Activated naive CD4-positive, alpha-beta T cell treated with anti-CD3 and anti-CD28 coated beads for 36 hours (primary cell): ENCODE measurements around the gene KIF18A. TPM values are rescaled to one million over a fixed set of nuclear protein-coding genes. Genes with fewer than 3 reads are reported as not detected.

ENCODE experiments used
- CTCF ChIA-PET: fragments of 350-600 bp; sonication (Branson Sonifier 250); formaldehyde crosslinking; loops from one replicate; lab custom pipeline; 2021; ENCODE audit warnings: antibody characterized with exemption; lab: Charles Lee
- DNase-seq: peaks from one replicate; pipeline ENCODE4 v3.0.0-alpha.2; 2020
- H3K27ac Mint-ChIP-seq: one replicate; pipeline ENCODE4 v1.8.0; 2021; ENCODE audit warnings: mild to moderate bottlenecking, mixed read lengths
- H3K27me3 Mint-ChIP-seq: one replicate; pipeline ENCODE4 v1.8.0; 2021; ENCODE audit warnings: low read depth, mixed read lengths
- H3K36me3 Mint-ChIP-seq: one replicate; pipeline ENCODE4 v1.8.0; 2021; ENCODE audit warnings: low read depth, mixed read lengths
- H3K4me1 Mint-ChIP-seq: one replicate; pipeline ENCODE4 v1.8.0; 2021; ENCODE audit warnings: low read depth, mixed read lengths
- H3K4me3 Mint-ChIP-seq: one replicate; pipeline ENCODE4 v1.8.0; 2021; ENCODE audit warnings: mild to moderate bottlenecking, moderate library complexity, mixed read lengths
- H3K9me3 Mint-ChIP-seq: one replicate; pipeline ENCODE4 v1.8.0; 2021; ENCODE audit warnings: mixed read lengths
- intact Hi-C: fragments of 100-400 bp; cut with micrococcal nuclease; formaldehyde crosslinking; loops from one replicate; pipeline ENCODE4 v1.15.1; 2023
- microRNA-seq: library from miRNA; unstranded; fragments of <30 nt; microRNA quantifications from one replicate; pipeline ENCODE4 v1.2.0, GENCODE V29; 2022; ENCODE audit warnings: borderline microRNAs expressed, borderline replicate concordance
- total RNA-seq, 2 experiments: library from RNA; stranded (reverse); gene quantifications; one replicate each; pipeline ENCODE4 v1.2.3, GENCODE V29; 2021

Gene KIF18A
- total RNA-seq, 2 experiments from 2014 or later = 34.7 to 36.5 TPM

DNA sequence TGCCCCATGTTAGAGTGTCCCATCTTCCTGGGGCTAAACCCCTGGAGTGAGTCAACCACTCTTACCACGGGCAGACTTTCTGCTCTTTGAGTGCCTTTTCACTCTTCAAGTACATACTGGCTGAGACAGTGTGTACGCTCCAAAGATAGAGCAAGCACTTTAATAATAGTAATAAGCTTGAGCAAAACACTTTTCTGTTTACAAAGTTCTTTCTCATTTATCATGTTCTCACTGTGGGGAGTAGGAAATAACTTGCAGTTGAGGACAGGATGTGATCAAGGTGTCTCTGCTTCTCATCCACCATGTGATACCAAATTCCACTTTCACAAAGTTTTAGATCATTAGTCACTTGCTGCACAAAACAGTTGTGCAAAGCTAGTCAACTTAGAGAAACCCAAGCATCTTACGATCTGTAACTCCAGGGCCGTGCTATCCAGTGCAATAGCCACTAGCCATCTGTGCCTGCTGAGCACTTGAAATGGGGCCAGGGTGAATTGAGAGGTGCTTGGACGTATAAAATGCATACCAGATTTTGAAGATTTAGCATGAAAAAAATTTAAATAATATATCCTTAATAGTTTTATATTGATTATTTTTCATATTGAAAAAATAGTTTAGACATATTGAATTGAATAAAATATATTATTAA is 135.3 kb downstream of the KIF18A start:
- CTCF ChIA-PET = no interaction called here
- no peak overlapping the region for H3K4me3 Mint-ChIP-seq
- peaks cover 4% of the 10 kb centered on the region for H3K27me3 Mint-ChIP-seq
- H3K27ac Mint-ChIP-seq = no peak overlapping the region
- no peaks in the 10 kb centered on the region for H3K36me3 Mint-ChIP-seq
- intact Hi-C loops = no loop called here
- no peaks in the 10 kb centered on the region for H3K9me3 Mint-ChIP-seq
- DNase-seq = no peak
- no peaks in the 10 kb centered on the region for H3K4me1 Mint-ChIP-seq

DNA sequence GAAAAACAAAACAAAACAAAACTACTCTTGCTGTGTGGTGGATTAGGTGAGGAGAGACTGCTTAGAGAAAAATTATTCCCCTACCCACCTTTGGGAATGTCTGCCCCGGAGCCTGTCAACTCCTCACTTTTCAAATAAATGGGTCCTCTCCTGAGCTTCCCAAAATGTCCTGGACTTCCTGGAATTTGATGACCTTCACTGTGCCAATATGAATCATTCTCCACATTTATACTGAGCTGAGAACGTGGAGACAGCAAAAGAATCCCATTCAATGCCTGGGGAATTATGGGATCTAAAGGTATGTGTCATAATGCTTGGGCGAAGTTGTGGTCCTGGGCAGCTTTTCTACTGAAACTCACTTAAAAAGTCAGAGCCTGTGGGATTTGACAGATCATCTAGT is 136.8 kb downstream of the KIF18A start:
- no peaks in the 10 kb centered on the region for H3K4me1 Mint-ChIP-seq
- no peak overlapping the region for H3K27ac Mint-ChIP-seq
- no peaks in the 10 kb centered on the region for H3K9me3 Mint-ChIP-seq
- CTCF ChIA-PET = no interaction called here
- H3K27me3 Mint-ChIP-seq = peaks cover 4% of the 10 kb centered on the region
- H3K4me3 Mint-ChIP-seq = no peak overlapping the region
- DNase-seq = no peak
- intact Hi-C loops = no loop called here
- H3K36me3 Mint-ChIP-seq = no peaks in the 10 kb centered on the region

Small RNAs within 50 kb of the gene (microRNA-seq; reads per million reads assigned to microRNA genes)
- not detected for gene MIR610

Other genes starting within 250 kb of the KIF18A start
- 10 to 100 TPM; 18.0 to 19.8 TPM for gene METTL15, start 232 bp upstream of the KIF18A start, total RNA-seq